Right cardiac atrium (tissue), 5 donors: Measurements from ENCODE around the gene DNMT1. TPM values are rescaled to one million over a fixed set of nuclear protein-coding genes. Genes with fewer than 3 reads are reported as not detected.
A peak's percentile ranks its signal among the peaks of the same experiment; 100 is the strongest.

ENCODE experiments used
- ATAC-seq, 2 donors: fragments of 200-7000 bp; cut with Tn5 transposase; one replicate each; pipeline versions ENCODE4 v1.8.0 to v1.9.1; 2020; ENCODE audit warnings: moderate library complexity in 2 of 2, mild to moderate bottlenecking in 1 of 2
- DNase-seq, 3 donors: peaks; one replicate each; pipeline ENCODE4 v3.0.0-alpha.2; 2020
- H3K27ac ChIP-seq: one replicate; pipeline ENCODE4 v1.5.1; 2013; ENCODE audit warnings: mild to moderate bottlenecking, low read length, control low read depth, moderate library complexity
- H3K27me3 ChIP-seq: one replicate; pipeline ENCODE4 v1.6.1; 2013; ENCODE audit not compliant: control insufficient read depth, insufficient read depth
- H3K4me1 ChIP-seq: one replicate; pipeline ENCODE4 v1.6.1; 2013; ENCODE audit warnings: low read length; ENCODE audit not compliant: control insufficient read depth, insufficient read depth
- H3K4me3 ChIP-seq: one replicate; pipeline ENCODE4 v1.5.1; 2013; ENCODE audit warnings: low read length, control low read depth
- H3K9me3 ChIP-seq: one replicate; pipeline ENCODE4 v1.6.1; 2013; ENCODE audit warnings: low read length; ENCODE audit not compliant: control insufficient read depth
- WGBS: extraction: QIAGEN DNeasy Blood & Tissue Kit; methylation state at CpG from one replicate; pipeline ENCODE4 v1.1.7; 2013; 5-methylcytosine and 5-hydroxymethylcytosine counted together
- intact Hi-C, 4 donors: fragments of 100-400 bp; cut with DNase I; formaldehyde crosslinking; loops; one replicate each; pipeline versions ENCODE4 v1.11.0 to v1.14.0; 2022 to 2023
- polyA plus RNA-seq: library from polyadenylated mRNA; stranded (reverse); fragments of 200-250 nt; gene quantifications from one replicate; pipeline ENCODE4 v1.2.3, GENCODE V29; 2013
- total RNA-seq, 4 donors: library from RNA; stranded (reverse); fragmentation: NEBNext Ultra II Directional; extraction: Animal tissue kit (Norgen Biotek cat#: 25700); gene quantifications; one replicate each; pipeline ENCODE4 v1.2.1, GENCODE V29; 2021
- donor health status: healthy with polysubstance abuse.
- donor health status: DM: no; HTN: yes; CAD: no.
- donor health status: DM: no; HTN: no; CAD: no.
- donor health status: DM: no; HTN: yes; CAD: no; lungs with severe emphysema.
- donor health status: DM: yes; HTN: yes; CAD: no.

DNMT1 gene
- total and polyA plus RNA-seq, 5 donors = 19.3 to 37.2 (median 27.2) TPM

- Histone ChIP-seq H3K4me3 (no peak overlapping the region), H3K27ac (no peak overlapping the region), H3K27me3 (no peaks in the 10 kb centered on the region), H3K9me3 (no peaks in the 10 kb centered on the region), H3K4me1 (no peaks in the 10 kb centered on the region)
- intact Hi-C loops = no loop called here
- 97% methylated on average over 18 of the region's 18 CpGs for WGBS
- DNase-seq (no peak), ATAC-seq (no peak)
Observed at GRCh38 chr19:10141973-10142372, 52.8 kb downstream of the DNMT1 start.

GRCh38 chr19:10141479-10141878, 53.3 kb downstream of the DNMT1 start:
- DNase-seq = no peak
- no peak overlapping the region for H3K27ac ChIP-seq
- intact Hi-C loops = no loop called here
- no peaks in the 10 kb centered on the region for H3K9me3 ChIP-seq
- ATAC-seq = no peak
- 90% methylated on average over 13 of the region's 13 CpGs for WGBS
- H3K4me1 ChIP-seq = no peaks in the 10 kb centered on the region
- no peaks in the 10 kb centered on the region for H3K27me3 ChIP-seq
- H3K4me3 ChIP-seq = no peak overlapping the region

- Histone ChIP-seq H3K27me3 (no peaks in the 10 kb centered on the region), H3K9me3 (no peaks in the 10 kb centered on the region), H3K4me1 (no peaks in the 10 kb centered on the region), H3K27ac (no peak overlapping the region), H3K4me3 (no peak overlapping the region)
- ATAC-seq (no peak), DNase-seq (no peak)
- intact Hi-C loops = no loop called here
- 95% methylated on average over 23 of the region's 23 CpGs for WGBS
Observed at GRCh38 chr19:10139952-10140351, 54.8 kb downstream of the DNMT1 start.

GRCh38 chr19:10138879-10139795, 55.6 kb downstream of the DNMT1 start:
- intact Hi-C loops = no loop called here
- no peaks in the 10 kb centered on the region for H3K27me3 ChIP-seq
- WGBS = 91% methylated on average over 27 of the region's 27 CpGs
- no peaks in the 10 kb centered on the region for H3K4me1 ChIP-seq
- no peak for ATAC-seq
- no peak overlapping the region for H3K27ac ChIP-seq
- DNase-seq = no peak
- no peak overlapping the region for H3K4me3 ChIP-seq
- no peaks in the 10 kb centered on the region for H3K9me3 ChIP-seq

- ATAC-seq = no peak
Observed at GRCh38 chr19:10137751-10138682, 56.7 kb downstream of the DNMT1 start.

GRCh38 chr19:10136936-10137335, 57.8 kb downstream of the DNMT1 start:
- Histone ChIP-seq H3K4me3 (no peak overlapping the region), H3K27me3 (no peaks in the 10 kb centered on the region), H3K9me3 (no peaks in the 10 kb centered on the region), H3K27ac (no peak overlapping the region), H3K4me1 (no peaks in the 10 kb centered on the region)
- ATAC-seq (no peak), DNase-seq (peak in 1 of 3 donors; percentile 40)
- intact Hi-C loops = no loop called here
- 94% methylated on average over 14 of the region's 14 CpGs for WGBS

More at GRCh38 chr19:10137751-10138682, 56.7 kb downstream of the DNMT1 start:
- H3K4me3 ChIP-seq = no peak overlapping the region
- H3K27me3 ChIP-seq = no peaks in the 10 kb centered on the region
- H3K9me3 ChIP-seq = no peaks in the 10 kb centered on the region
- WGBS = 89% methylated on average over 38 of the region's 38 CpGs
- no peaks in the 10 kb centered on the region for H3K4me1 ChIP-seq
- no peak for DNase-seq
- no peak overlapping the region for H3K27ac ChIP-seq
- intact Hi-C loops = no loop called here

- Histone ChIP-seq H3K27me3 (no peaks in the 10 kb centered on the region), H3K9me3 (no peaks in the 10 kb centered on the region), H3K27ac (no peak overlapping the region), H3K4me3 (no peak overlapping the region), H3K4me1 (no peaks in the 10 kb centered on the region)
- peak; percentile 13 to 24 for ATAC-seq
- intact Hi-C loops = no loop called here
- whole genome bisulfite sequencing = 90% methylated on average over 39 of the region's 39 CpGs
- peak in 1 of 3 donors; percentile 54 for DNase-seq
Observed at GRCh38 chr19:10135551-10136334, 59.0 kb downstream of the DNMT1 start.

- intact Hi-C loops = no loop called here
- DNase-seq = peak in 1 of 3 donors; percentile 40
- WGBS = 94% methylated on average over 9 of the region's 9 CpGs
- no peak overlapping the region for H3K27ac ChIP-seq
- no peaks in the 10 kb centered on the region for H3K9me3 ChIP-seq
- no peaks in the 10 kb centered on the region for H3K27me3 ChIP-seq
- no peak overlapping the region for H3K4me3 ChIP-seq
- no peaks in the 10 kb centered on the region for H3K4me1 ChIP-seq
- no peak for ATAC-seq
Observed at GRCh38 chr19:10134040-10134439, 60.7 kb downstream of the DNMT1 start.

GRCh38 chr19:10133596-10133995, 61.2 kb downstream of the DNMT1 start:
- no peak overlapping the region for H3K27ac ChIP-seq
- intact Hi-C loops = no loop called here
- H3K27me3 ChIP-seq = no peaks in the 10 kb centered on the region
- no peak overlapping the region for H3K4me3 ChIP-seq
- H3K9me3 ChIP-seq = no peaks in the 10 kb centered on the region
- no peak for ATAC-seq
- WGBS = 85% methylated on average over 11 of the region's 11 CpGs
- no peaks in the 10 kb centered on the region for H3K4me1 ChIP-seq
- peak in 1 of 3 donors; percentile 27 for DNase-seq

GRCh38 chr19:10132905-10133304, 61.8 kb downstream of the DNMT1 start:
- intact Hi-C loops = no loop called here
- H3K4me3 ChIP-seq = no peak overlapping the region

More at GRCh38 chr19:10132905-10133304, 61.8 kb downstream of the DNMT1 start:
- WGBS = 92% methylated on average over 7 of the region's 7 CpGs
- Histone ChIP-seq H3K27me3 (no peaks in the 10 kb centered on the region), H3K9me3 (no peaks in the 10 kb centered on the region), H3K27ac (no peak overlapping the region), H3K4me1 (no peaks in the 10 kb centered on the region)
- ATAC-seq (no peak), DNase-seq (peak in 1 of 3 donors; percentile 30)
